ENCODE results near the gene TBC1D16. TPM values are rescaled to one million over a fixed set of nuclear protein-coding genes. Genes with fewer than 3 reads are reported as not detected.

TBC1D16 gene
- total RNA-seq, 1 donor from 2014 or later: 33.4 TPM

DNA sequence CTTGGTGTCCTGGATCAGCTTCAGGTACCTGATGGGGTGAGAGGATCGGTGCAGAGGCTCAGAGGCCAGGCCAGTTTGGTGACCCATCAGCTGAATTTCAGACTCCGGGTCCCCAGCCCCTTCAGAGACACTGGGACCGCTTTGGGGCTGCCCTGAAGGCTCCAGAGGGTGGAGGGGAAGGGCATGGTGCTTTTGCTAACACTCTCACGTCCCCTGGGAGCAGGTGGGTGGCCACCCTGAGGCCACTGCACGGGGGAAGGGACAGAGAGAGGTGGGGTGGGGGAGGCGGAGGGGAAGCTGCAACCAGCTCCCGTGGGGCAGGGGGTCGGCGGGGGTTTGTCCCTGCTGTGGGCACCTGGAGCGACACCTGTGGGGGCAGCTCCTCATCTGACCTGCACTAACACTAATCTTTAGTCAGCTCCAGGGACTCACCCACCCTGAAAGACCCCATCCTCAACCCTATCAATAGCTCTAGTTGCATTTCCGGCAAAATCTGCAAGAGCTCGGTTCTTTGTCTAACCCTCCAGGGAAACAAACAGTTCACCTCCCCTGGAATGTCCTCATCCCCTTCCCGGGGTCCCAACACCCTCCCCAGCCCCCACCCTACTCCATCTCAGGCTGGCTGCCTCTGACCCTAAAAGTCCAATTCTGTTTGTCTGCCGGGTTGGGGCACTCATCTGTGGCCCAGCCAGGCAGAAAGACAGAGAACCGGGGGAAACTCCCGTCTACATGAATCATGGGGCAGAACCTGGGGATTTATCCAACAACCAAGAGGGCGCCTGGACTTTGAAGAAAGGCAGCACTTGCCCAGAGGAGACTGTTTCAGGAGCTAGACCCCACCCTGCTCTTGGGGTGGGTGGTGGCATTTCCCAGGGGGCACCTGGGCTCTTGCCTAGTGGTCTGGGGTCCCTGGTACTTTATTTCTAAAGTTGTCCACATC is 104.5 kb downstream of the TBC1D16 start:
- peak; percentile 17 for DNase-seq (ENCODE audit: low read depth)

DNA sequence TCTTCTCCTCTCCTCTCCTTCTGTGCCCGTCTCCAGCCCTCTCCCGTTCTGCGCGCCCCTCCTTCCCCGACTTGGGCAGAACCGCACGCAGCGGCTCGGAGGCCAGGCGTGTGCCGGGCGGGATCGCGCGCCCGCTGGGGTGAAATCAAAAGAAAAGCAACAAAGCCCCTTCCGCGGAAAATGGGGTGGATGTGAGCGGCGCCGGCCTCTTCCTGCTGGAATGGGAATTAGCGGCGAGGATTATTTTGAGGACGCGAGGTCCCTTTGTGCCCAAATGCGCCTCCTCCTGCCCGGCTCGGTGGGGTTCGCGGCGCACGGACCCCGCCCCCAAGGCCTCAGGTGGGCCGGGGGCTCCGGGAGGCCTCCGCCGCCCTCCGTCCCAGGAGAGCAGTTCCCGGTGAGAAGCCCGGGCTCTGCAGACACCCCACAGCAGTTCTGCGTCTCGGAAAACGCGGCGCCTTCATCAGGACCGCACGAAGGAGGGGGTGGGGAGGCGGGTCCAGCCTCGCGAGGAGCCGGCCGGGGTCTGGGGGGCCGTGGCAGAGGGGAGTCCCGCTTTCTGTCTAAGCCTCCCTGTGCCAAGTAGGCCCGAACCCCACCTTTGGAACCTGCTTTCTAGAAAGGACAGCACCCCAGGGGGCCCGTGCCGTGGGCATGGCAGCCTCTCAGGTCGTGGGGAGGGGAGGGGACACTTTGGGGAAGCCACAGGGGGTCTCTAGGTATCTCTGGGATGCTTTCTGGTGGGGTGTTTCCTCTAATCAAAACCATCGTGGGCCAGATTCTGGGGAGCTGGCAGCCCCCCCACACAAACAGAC is 105.4 kb downstream of the TBC1D16 start:
- peak; percentile 21 for DNase-seq (ENCODE audit: low read depth)

DNA sequence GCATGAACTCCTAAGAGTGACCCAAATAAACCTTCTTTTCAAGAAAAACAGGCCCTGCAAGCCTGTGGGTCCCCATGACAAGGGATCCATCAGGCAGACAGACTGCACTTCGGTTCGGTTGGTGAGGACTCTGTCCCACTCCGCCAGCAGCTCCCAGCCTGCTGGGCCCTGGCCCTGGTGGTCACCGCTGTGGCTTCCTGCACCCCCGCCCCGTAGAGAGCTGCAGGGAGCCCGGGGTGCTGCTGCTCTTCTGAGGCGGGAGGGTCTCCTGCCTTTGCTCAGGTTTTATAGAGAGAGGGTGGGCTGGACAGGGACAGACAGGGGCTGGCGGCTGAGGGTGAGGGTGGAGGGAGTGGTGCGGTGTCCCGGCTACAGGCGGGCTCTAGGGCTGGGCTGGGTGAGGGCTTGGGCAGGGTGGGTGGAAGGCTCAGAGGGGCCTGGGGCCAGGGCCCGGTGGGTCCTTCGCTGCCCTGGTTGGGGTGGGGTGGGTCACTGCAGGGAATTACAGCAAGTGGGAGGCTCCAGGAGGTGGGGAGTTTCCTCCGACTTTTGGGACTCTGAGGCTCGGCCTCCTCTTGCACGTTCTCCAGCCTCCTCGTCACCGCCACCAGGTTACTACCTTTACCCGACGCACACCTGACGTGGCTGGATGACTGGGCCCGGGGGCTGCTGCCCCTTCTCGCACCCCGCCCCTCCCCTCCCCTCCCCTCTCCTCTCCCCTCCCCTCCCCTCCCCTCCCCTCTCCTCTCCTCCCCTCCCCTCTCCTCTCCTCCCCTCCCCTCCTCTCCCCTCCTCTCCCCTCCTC is 106.2 kb downstream of the TBC1D16 start:
- no peak for DNase-seq (ENCODE audit: low read depth)

DNA sequence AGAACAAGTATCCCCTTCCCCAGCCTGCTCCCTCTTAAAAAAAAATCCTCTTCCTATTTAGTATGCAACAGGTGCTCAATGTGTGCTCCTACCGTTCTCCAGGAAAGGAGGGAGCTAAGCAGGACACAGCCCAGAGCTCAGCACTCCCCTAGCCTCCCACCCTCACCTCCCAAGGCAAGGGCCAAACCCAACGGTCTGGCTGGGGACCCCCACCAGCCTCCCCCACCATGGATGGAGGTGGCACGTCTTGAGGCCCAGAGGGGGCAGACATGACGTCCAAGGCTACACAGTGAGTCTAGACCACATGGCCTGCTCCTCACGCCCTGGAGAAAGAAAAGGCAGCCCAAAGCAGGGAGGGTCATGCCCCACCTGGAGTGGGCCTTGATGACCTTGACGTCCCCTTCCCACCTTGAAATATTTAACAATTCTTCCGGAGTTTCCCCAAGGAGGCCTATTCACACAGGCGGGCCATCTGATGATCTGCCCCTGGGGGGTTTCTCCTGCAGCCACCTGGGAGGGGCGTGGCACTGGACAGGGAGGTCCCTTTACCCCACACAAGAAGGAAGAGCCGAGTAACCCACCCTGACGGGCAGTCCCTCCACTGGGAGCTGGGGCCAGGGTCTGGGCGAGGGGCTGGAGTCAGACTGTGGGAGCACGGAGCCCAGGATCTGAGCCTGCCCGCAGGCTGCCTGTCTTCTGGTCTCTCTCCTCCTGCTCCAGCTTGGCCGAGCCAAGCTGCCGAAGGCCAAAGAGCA is 107.0 kb downstream of the TBC1D16 start:
- no peak for DNase-seq (ENCODE audit: low read depth)

DNA sequence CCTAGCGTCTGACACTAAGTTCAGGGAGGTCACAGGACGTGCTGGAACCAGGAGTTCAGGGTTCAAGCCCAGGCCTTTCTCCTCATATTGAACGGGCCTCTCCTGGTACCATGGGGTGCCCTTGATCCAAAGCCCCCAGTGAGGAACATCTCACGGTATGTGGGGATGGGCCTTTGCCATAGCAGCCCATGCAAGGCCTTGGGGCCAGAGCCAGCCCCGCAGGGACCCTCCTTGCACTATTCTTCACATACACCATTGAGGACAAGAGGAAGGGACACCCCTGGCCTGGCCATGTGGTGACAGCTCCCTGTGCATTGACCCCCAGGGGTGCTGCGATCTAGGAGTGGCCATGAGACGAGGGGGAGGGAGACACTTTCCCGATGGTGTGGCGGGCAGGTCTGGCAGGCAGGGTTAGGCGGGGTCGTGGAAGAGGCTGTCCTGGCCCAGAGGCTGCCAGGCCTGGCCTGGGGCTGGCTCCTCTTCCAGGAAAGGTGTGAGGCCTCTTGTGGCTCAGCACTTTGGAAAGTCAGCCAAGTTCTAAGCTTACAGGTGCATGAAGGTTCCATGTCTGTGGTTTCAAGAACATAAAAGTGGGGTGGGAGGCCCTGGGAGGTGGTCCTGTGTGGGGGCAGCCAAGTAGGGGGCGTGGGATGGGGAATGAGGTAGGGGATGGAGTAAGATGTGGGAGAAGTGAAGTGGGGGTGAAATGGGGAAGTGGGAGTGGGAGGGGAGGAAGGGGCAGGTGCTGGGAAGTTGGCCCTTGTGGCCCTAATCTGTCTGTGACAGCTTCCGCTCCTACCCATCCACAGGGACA is 107.8 kb downstream of the TBC1D16 start:
- no peak for DNase-seq (ENCODE audit: low read depth)

DNA sequence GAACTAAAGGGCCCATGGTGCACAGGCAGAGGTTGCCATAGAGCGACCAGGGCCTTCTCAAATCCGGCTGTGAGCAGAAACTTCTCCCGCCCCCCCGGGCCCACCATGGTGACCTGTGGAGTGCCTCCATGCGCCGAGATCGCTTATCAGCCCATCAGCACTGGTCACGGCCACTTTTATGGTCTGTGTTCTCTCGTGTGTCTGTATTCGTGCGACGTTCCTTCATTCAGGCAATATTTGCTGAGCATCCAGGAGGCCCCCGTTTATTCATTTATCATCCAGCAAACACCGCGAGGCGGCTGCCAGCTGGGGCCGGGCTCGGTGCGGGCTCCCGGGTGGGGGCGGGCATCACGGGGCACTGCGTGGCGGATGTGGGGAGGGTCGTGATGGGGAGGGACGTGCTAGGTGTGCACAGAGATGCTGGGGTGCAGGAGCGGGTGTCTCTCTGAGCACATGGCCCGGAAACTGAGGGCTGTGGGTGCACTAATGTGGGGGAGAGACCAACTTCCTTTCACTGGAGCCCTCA is 108.5 kb downstream of the TBC1D16 start:
- no peak for DNase-seq (ENCODE audit: low read depth)

DNA sequence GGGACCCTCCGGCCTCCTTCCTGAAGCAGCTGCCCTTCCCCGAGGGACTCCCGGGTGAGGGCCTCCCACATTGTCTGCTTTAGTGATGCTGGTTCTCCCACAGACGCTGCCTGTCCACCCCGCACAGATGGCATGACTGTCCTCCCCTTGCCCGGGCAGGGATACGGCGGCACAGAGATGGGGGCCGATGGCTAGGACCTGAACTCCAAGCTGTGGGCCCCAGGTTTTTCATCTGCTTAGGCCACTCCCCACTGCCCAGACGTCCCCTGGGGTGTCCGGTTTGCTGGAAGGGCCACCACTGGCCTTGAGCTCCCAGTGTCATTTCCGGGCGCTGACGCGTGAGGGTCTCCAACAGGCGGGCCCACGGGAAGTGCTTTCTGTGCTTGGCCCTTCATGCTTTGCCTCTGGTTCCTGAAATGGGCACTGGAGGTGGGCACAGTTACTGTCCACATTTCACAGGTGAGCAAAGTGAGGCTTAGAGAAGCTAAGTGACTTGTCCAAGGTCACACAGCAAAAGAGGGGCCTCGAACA is 109.0 kb downstream of the TBC1D16 start:
- DNase-seq (ENCODE audit: low read depth): no peak

DNA sequence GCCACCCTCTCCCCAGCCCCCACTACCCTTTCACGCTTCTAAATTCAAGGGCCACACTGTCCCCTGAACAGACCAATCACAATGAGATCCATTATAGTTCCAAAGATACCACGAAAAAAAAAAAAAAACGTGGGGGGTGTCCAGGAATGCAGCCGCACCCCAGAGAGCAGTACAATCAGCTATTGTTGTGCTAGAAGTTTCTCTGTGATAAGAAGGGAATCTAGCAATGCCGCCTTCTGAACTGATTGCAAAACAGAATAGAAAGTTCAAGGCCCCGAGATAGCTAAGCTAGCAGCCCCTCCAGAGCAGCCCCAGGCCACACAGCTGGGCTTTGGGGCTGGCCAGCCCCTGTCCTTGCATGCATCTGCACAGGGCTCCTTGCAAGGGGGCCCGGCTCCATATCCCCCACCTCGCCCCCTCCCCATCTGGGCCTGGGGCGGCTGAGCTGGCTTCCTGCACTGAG is 109.5 kb downstream of the TBC1D16 start:
- DNase-seq (ENCODE audit: low read depth): no peak

DNA sequence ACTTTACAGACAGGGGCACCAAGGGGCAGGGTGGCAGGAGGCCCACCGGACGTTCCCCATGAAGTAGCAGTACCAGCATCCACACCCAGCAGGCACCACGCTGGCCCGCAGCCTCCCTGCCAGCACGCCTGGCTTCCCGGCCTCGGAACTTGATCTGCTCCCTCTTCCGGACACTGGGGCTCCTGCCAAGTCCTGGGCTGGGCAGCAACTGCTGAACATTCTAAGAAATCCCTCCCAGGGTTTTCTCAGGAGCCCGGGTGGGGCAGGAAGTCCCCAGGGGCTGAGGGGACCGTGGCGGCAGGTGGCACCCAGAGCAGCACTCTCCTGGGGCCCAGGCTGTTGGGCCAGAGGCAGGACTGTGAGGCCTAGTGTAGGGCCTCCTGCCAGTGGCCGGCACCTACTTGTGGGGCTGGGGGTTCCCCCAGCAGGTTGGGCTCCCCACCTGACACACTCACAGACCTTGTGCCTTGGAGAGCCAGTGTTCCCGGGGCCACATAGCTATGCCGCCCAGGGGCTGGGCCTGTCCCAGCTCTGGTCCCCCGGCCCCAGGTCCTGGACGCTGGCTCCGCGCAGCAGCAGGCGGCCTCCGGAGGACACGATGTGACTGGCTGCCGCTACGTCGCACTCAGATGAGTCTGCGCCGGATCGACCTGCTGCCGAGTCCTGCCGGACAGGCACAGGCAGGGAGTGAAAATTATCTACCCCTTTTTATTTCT is 110.3 kb downstream of the TBC1D16 start:
- peak; percentile 95 for DNase-seq (ENCODE audit: low read depth)

DNA sequence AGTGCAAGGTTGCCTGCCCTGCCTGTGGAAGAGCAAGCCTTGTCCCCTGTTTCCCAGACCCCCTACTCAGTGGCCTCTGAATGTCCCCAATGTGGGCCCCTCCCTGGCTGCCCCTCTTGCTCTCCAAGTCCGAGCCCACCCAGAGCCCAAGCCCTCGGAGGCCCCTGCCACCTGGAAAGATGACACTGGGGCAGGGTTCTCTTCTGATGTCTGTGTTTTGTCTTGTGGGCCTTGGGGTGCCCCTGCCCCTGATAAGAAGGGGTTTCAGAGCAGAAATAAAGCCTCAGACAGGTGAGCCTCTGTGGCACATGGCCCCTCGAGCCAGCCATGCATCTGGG is 111.1 kb downstream of the TBC1D16 start:
- DNase-seq (ENCODE audit: low read depth): no peak

DNA sequence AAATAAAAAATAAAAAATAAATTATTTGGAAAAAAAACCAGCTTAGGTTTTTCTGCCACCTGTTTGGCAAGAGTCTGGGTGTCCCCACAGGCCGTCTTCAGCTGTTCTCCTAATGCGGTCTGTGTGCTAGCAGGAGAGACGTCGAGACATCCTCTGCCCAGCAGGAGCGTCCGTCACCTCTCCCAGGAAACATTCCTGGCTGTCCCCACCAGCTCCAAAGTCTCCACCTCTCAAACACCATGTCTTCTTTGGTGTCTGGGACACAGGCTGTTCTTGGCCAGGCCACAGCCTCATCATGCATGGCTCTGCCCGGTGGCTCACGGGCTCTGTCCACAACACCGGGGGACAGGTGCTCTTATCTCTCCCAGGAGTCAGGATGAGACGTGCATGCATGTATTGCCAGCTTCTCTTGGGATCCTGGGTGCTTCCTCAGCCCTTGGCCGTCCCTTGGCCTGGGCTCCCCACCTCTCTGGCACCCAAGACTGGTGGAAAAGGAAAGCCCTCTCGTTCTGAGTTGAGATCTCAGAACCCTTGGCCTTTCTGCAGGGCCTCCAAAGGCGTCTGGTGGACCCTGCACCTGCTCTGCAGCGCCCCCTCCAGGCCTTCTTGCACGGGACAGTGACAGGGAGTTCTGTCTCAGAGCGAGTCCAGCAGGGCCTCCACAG is 111.6 kb downstream of the TBC1D16 start:
- DNase-seq (ENCODE audit: low read depth): peak; percentile 29

DNA sequence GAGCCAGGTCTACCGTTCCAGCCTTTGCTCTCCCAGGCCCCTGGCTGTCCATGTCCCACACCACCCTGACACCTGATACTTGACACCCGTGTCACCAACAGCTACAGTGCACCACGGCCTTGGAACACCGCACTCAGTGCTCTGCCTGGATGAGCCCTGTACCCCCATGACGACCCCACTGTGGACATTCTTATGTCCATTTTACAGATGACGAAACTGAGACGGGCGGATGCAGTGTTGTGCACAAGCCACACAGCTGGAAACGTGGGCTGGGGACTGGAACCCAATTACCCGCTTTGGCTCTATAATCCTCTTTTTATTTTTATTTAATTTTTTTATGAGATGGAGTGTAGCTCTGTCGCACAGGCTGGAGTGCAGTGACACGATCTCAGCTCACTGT is 112.9 kb downstream of the TBC1D16 start:
- DNase-seq (ENCODE audit: low read depth): no peak

DNA sequence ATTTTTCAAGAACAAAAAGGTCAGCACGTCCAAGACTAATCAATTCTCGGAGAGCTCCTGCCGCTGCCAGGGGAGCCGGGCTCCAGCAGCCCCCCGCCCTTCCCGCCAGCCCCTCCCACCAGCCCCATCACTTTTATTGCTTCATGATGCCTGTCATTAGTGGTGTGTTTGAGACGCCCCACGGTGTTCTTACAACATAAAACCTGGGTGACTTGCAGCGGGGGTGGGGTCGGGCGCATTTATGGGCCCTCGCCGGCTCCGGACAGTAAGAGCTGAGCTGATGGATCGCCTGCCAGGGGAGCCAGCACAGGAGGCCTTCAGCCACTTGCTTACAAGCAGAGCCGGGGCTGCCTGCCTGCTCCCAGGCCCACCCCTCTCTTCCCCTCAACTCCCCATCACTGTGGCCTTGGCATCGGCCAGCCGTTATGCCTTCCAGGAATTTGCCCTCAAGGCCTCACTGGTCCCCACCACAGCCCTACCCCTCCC is 113.5 kb downstream of the TBC1D16 start:
- DNase-seq (ENCODE audit: low read depth): no peak

DNA sequence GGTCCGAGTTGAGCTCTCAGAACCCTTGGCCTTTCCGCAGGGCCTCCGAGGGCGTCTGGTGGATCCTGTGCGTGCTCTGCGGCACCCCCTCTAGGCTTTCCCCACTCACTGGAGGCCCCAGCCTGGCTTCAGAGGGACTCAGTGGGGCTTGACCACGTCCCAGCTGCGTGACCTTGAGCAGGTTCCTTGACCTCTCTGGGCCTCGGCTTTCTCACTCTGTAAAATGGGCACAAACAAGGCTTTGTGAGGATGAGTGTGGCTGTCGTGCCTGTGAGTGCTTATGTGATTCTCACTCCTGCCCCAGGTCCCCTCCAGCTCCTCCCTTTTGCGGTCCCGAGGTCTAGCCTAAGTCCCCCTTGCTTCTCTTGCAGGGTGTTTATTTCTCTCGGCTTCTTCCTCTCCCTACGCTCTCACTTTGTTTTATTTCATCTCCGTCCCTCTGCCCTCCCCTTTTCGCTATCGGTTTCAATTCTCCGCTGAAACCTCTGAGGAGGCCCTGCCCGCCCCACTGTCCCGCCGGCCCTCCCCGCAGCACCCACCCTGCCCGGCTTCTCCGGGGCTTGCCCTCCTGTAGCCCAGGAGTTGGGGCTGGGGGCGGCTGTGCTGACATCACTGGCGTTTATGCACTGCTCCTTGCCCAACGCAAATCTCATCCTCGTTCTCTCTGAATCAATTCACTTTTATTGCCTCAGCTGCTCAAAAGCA is 114.1 kb downstream of the TBC1D16 start:
- no peak for DNase-seq (ENCODE audit: low read depth)

DNA sequence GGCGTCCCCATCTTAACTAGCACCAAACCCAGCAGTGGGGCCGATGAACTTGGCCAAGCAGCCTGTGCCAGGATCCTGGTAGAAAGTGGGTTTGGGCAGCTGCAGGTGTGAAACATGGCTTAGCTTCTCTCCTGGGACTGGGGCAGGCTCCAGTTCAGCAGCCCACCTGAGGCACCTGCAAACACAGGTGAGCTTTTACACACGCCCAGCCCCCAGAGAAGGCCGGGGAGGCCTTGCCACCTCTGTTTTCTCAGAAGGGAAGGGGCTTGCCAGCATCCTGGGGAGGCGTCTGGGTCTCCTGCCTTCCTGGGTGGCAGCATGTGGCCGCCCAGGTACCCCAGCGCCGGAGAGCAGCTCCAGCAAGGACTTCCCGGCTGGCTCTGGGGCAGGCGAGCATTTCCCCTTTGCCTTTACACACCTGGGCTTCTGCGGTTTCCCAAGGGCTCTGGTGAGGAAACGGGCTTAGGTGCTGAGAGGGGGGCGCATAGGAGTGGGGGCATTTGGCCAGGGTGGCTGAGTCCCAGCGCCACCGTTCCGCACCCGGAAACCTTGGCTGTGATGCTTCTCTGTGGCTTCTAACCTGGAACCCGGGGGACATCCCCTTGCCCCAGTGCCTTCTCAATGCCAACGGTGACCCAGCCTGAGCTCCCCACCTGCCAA is 114.8 kb downstream of the TBC1D16 start:
- DNase-seq (ENCODE audit: low read depth): no peak

DNA sequence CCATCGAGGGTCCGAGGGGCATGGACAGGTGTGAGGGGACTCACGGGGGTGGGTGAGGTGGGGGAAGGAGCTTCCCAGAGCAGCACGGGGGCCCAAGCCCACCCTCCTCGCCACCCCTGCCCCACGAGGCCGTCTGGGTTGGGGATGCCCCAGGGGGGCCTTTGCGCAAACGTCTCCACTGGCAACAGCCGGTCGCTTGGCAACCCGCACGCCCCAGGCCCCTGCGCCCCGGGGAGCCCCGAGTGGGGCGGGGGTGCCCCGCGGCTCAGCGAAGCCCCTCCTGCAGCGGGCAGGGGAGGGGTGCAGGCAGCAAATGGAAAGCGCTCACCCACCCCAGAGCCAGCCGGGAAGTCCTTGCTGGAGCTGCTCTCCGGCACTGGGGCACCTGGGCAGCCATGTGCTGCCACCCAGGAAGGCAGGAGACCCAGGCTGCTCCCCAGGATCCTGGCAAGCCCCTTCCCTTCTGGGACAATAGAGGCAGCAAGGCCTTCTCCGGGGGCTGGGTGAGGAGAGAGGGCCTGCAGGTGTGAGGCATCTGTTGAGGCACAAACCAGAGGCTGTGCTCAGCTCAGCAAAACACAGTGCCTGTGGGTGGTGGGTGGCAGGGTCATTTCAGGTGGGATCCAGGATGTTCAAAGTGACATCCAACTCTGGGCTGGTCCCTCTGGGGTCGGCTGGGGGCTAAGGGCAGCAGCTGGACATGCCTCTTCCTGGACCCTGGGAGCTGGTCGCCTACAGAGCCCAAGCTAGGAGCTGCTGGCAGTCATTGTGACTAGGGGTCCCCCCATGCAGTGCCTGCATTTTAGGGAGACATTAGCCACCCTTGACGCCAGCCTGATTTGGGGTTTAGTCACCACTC is 115.6 kb downstream of the TBC1D16 start:
- DNase-seq (ENCODE audit: low read depth): no peak
